HL-60 (cell line): ENCODE results near the gene CNRIP1.

Experiments
- DNase-seq, 2 experiments: peaks; one replicate each; pipeline ENCODE4 v3.0.0-alpha.2; 2010 to 2020; ENCODE audit warnings: low read depth in 1 of 2, low spot score in 1 of 2
- H3K27ac ChIP-seq: fragments of 250-450 bp; sonication (Bioruptor Pico); replicated peaks from 2 replicates; pipeline ENCODE4 v1.5.1; 2020; ENCODE audit warnings: mild to moderate bottlenecking, moderate library complexity
- H3K27me3 ChIP-seq: fragments of 250-450 bp; sonication (Bioruptor Pico); 2 replicates; pipeline ENCODE4 v1.5.1; 2021; ENCODE audit warnings: mild to moderate bottlenecking, moderate library complexity; ENCODE audit not compliant: insufficient read depth, poor library complexity, severe bottlenecking
- H3K4me3 ChIP-seq: replicated peaks from 2 replicates; pipeline ENCODE4 v1.5.1; 2011; ENCODE audit warnings: mild to moderate bottlenecking, control low read depth, low read length; ENCODE audit not compliant: insufficient read depth
- CTCF ChIP-seq: IDR thresholded peaks from one replicate; pipeline ENCODE4 v1.5.1; 2011; ENCODE audit warnings: low read length, control low read depth, inconsistent platforms; ENCODE audit not compliant: insufficient read depth
- GABPA ChIP-seq: IDR thresholded peaks from 2 replicates; pipeline ENCODE4 v1.6.1; 2012; ENCODE audit warnings: low read depth
- POLR2AphosphoS5 ChIP-seq: IDR thresholded peaks from 2 replicates; pipeline ENCODE4 v1.6.1; 2012; ENCODE audit warnings: low read depth
- SPI1 ChIP-seq: IDR thresholded peaks from 2 replicates; pipeline ENCODE4 v1.6.1; 2012; ENCODE audit warnings: low read depth, mild to moderate bottlenecking, borderline replicate concordance
- TF ChIP-seq, protein P1 (sequence below): IDR thresholded peaks from 2 replicates; pipeline ENCODE4 v1.6.1; 2012; ENCODE audit warnings: low read depth; ENCODE audit not compliant: insufficient replicate concordance

The CNRIP1 gene

DNA sequence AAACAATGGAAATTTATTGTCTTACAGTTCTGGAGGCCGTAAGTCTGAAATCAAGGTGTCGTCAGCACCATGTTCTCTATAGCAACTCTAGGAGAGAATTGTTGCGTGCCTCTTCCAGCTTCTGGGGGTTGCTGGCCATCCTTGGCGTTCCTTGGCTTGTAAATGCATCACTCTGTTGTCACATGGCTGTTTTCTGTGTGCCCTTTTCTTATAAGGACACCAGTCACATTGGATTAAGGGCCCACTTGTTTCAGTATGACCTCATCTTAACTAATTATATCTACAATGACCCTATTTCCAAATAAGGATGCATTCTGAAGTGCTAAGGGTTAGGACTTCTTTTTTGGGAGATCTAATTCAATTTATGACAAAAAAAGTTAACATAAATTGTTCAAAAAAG lies 44.0 kb upstream of the CNRIP1 start:
- no peaks in the 10 kb centered on the region for H3K27me3 ChIP-seq
- TF ChIP-seq SPI1 (no peak), POLR2AphosphoS5 (no peak), CTCF (no peak), GABPA (no peak)
- TF ChIP-seq, protein P1, sequence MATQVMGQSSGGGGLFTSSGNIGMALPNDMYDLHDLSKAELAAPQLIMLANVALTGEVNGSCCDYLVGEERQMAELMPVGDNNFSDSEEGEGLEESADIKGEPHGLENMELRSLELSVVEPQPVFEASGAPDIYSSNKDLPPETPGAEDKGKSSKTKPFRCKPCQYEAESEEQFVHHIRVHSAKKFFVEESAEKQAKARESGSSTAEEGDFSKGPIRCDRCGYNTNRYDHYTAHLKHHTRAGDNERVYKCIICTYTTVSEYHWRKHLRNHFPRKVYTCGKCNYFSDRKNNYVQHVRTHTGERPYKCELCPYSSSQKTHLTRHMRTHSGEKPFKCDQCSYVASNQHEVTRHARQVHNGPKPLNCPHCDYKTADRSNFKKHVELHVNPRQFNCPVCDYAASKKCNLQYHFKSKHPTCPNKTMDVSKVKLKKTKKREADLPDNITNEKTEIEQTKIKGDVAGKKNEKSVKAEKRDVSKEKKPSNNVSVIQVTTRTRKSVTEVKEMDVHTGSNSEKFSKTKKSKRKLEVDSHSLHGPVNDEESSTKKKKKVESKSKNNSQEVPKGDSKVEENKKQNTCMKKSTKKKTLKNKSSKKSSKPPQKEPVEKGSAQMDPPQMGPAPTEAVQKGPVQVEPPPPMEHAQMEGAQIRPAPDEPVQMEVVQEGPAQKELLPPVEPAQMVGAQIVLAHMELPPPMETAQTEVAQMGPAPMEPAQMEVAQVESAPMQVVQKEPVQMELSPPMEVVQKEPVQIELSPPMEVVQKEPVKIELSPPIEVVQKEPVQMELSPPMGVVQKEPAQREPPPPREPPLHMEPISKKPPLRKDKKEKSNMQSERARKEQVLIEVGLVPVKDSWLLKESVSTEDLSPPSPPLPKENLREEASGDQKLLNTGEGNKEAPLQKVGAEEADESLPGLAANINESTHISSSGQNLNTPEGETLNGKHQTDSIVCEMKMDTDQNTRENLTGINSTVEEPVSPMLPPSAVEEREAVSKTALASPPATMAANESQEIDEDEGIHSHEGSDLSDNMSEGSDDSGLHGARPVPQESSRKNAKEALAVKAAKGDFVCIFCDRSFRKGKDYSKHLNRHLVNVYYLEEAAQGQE: no peak
- no peak for DNase-seq
- H3K27ac ChIP-seq: peak overlapping the region; percentile 85
- no peak overlapping the region for H3K4me3 ChIP-seq

DNA sequence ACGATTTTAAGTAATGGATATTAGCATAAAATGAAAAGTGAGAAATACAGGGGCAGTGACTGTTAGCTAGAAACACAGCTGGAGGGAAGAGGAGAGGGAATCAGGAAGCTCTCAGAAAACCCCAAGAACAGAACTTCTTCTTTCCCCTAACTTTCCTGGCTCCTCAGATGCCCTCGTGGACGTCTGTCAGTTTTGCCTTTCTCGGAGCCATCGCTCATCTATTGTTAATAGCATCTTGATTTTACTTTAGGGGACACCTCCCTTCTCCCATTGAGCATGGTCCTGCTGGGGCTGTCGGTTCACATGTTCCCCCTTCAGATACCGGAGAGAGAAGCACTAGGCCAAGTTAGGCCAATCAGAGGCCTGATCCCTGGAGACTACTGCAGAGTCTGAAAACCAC lies 43.0 kb upstream of the CNRIP1 start:
- TF ChIP-seq CTCF: no peak
- peak; percentile 56; the same call in 1 of the 2 replicates for TF ChIP-seq SPI1
- H3K4me3 ChIP-seq: no peak overlapping the region
- peak in 1 of 2 experiments; percentile 52 for DNase-seq
- no peaks in the 10 kb centered on the region for H3K27me3 ChIP-seq
- H3K27ac ChIP-seq: peak overlapping the region; percentile 68

DNA sequence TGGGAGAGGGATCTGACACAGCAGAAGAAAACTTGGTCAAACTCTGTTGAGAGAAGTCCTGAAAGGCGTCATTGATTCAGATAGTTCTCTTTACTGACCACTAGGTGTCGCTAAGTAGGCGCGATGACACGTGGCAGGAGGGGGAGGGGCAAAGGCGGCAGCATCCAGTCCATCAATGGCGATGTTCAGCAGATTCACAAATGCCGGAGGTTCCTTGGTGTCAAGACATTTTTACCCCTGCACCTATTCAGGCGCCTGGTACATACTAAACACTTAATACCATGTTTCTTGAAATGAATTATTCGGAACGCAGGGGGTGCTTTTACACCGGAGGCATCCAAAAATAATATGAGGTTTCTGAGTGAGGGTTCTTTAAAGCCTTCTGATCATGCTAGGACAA lies 42.3 kb upstream of the CNRIP1 start:
- TF ChIP-seq CTCF: peak; percentile 72
- TF ChIP-seq, protein P1: no peak
- peak; percentile 51 for TF ChIP-seq POLR2AphosphoS5
- H3K27ac ChIP-seq: peak overlapping the region; percentile 68
- peak; percentile 80 to 88 for DNase-seq

DNA sequence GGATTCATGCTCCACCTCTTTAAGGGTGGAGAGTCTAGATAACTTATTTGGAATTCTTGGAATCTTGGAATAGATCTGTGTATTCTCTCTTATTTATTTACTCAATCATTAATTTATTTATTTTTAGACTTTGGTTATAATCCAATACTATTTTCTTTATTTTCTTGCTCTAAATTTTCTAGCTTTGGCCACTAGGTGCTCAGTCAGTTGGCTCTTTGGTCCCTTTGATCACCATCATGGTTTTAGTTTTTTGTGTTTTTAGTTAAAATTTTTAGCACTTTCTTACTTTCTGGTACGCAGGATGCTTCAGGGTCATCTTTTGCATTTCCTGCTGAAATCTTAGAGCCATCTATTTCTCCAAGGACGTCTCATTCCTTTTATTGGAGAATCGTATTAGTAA lies 40.1 kb upstream of the CNRIP1 start:
- no peaks in the 10 kb centered on the region for H3K27me3 ChIP-seq
- no peak for TF ChIP-seq POLR2AphosphoS5
- no peak for TF ChIP-seq GABPA
- TF ChIP-seq CTCF: no peak
- TF ChIP-seq, protein P1: no peak
- TF ChIP-seq SPI1: no peak
- DNase-seq: no peak
- H3K27ac ChIP-seq: no peak overlapping the region
- H3K4me3 ChIP-seq: no peak overlapping the region

More for the DNA sequence above, 42.3 kb upstream of the CNRIP1 start:
- Histone ChIP-seq H3K4me3 (no peak overlapping the region), H3K27me3 (no peaks in the 10 kb centered on the region)
